Activated naive CD8-positive, alpha-beta T cell treated with anti-CD3 and anti-CD28 coated beads, Interleukin-2, amount 10 ng/mL, durations not matched to agents 7 days and 5 days (primary cell): Measurements from ENCODE around the gene AGTR1. TPM values are rescaled to one million over a fixed set of nuclear protein-coding genes. Genes with fewer than 3 reads are reported as not detected.

Source experiments
- ATAC-seq: fragments of 150-1000 bp; cut with Tn5 transposase; one replicate; pipeline ENCODE4 v1.10.0; 2021; ENCODE audit warnings: low read depth, moderate library complexity
- POLR2A ChIA-PET: fragments of 350-600 bp; sonication (Branson Sonifier 250); formaldehyde crosslinking; loops from one replicate; lab custom pipeline; 2021; ENCODE audit warnings: antibody characterized with exemption; lab: Charles Lee
- DNase-seq: peaks from one replicate; pipeline ENCODE4 v3.0.0; 2021
- H3K27ac Mint-ChIP-seq: one replicate; pipeline ENCODE4 v1.8.0; 2022; ENCODE audit warnings: mild to moderate bottlenecking, mixed read lengths
- H3K27me3 Mint-ChIP-seq: one replicate; pipeline ENCODE4 v1.8.0; 2022; ENCODE audit warnings: mild to moderate bottlenecking, moderate library complexity, mixed read lengths
- H3K36me3 Mint-ChIP-seq: one replicate; pipeline ENCODE4 v1.8.0; 2021; ENCODE audit warnings: mild to moderate bottlenecking, mixed read lengths
- H3K4me1 Mint-ChIP-seq: one replicate; pipeline ENCODE4 v1.8.0; 2021; ENCODE audit warnings: mixed read lengths
- H3K4me3 Mint-ChIP-seq: one replicate; pipeline ENCODE4 v1.8.0; 2022; ENCODE audit warnings: mild to moderate bottlenecking, moderate library complexity, mixed read lengths
- H3K9me3 Mint-ChIP-seq: one replicate; pipeline ENCODE4 v1.8.0; 2021; ENCODE audit warnings: mixed read lengths
- total RNA-seq, 2 experiments: library from RNA; stranded (reverse); gene quantifications; one replicate each; pipeline ENCODE4 v1.2.3, GENCODE V29; 2021

Gene AGTR1
- total RNA-seq, 2 experiments from 2014 or later = not detected

DNA sequence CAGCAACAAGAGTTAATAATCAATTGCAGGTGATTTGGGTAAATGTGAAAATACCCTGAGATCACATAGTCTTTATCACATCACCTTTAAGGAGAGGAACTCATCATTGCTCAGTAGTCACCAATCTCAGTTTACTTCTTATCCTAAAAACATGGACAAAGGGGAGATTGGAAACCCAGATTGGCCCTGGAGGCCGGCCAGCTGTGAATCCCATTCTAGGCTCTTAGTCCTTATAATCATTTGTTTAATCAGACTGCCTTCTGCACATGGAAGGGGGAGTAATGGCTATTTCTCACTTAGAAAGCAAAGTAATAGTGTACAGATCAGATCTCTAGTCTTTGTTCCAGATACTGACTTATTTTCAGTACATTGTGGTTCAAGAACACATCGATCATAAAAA lies 92.7 kb downstream of the AGTR1 start:
- POLR2A ChIA-PET = no interaction called here
- Mint-ChIP-seq H3K4me3 (no peak overlapping the region), H3K36me3 (no peaks in the 10 kb centered on the region), H3K9me3 (no peaks in the 10 kb centered on the region), H3K27me3 (no peaks in the 10 kb centered on the region), H3K27ac (no peak overlapping the region), H3K4me1 (no peaks in the 10 kb centered on the region)
- no peak for DNase-seq
- ATAC-seq = no peak

GRCh38 chr3:148790851-148791735 lies 93.4 kb downstream of the AGTR1 start:
- POLR2A ChIA-PET = no interaction called here
- Mint-ChIP-seq H3K27ac (no peak overlapping the region), H3K9me3 (no peaks in the 10 kb centered on the region), H3K36me3 (no peaks in the 10 kb centered on the region), H3K4me3 (no peak overlapping the region), H3K27me3 (no peaks in the 10 kb centered on the region), H3K4me1 (no peaks in the 10 kb centered on the region)
- ATAC-seq = no peak
- no peak for DNase-seq

DNA sequence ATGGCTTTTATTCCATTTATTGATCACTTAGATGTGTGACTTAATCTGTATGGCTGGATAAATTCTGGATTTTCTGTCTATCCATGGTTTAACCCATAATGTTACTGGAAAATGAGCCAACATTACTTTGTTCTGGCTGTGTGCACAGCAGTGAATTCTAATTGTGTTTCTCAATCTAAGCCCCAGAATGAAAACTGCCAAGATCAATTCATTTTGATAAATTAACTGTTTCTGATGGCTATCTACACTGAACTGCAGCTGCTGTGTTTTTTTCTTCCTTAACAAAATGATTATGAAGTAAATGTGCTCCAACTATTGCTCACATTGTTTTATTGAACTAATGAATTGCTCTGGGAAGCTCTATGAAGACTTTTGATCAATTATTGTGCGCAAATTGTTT lies 94.2 kb downstream of the AGTR1 start:
- Mint-ChIP-seq H3K4me1 (no peaks in the 10 kb centered on the region), H3K4me3 (no peak overlapping the region), H3K27ac (no peak overlapping the region), H3K27me3 (no peaks in the 10 kb centered on the region), H3K9me3 (no peaks in the 10 kb centered on the region), H3K36me3 (no peaks in the 10 kb centered on the region)
- POLR2A ChIA-PET = no interaction called here
- no peak for DNase-seq
- no peak for ATAC-seq

DNA sequence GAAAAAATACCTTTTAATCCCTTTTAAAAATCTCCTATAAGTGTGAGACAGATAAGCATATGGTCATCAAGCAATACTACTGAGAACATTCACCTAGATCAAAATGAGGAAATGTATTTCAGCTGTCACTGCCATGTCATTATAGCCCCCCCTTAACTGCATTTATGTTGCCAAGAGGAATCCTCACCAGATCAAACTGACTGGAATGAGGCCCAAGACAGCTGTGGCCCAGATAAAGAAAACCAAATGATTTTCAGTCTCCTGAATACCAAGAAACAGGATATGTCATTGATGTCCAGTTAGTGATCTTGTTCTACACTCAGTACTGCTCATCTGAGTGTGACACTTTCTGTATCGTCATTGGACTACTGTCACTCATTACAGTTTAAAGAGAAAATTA lies 94.8 kb downstream of the AGTR1 start:
- no peaks in the 10 kb centered on the region for H3K27me3 Mint-ChIP-seq
- no peaks in the 10 kb centered on the region for H3K4me1 Mint-ChIP-seq
- no peak for DNase-seq
- no peaks in the 10 kb centered on the region for H3K36me3 Mint-ChIP-seq
- H3K4me3 Mint-ChIP-seq = no peak overlapping the region
- H3K9me3 Mint-ChIP-seq = no peaks in the 10 kb centered on the region
- no peak overlapping the region for H3K27ac Mint-ChIP-seq
- POLR2A ChIA-PET = no interaction called here
- ATAC-seq = no peak

Other genes starting within 250 kb of the AGTR1 start
- gene CPB1, start 129.9 kb downstream of the AGTR1 start, total RNA-seq = not detected
- gene CPA3, start 167.4 kb downstream of the AGTR1 start, total RNA-seq = not detected